ENCODE results near the gene CEP44. TPM values are rescaled to one million over a fixed set of nuclear protein-coding genes. Genes with fewer than 3 reads are reported as not detected.
"Not testable (repeated sequence)": the region's sequence is repeated elsewhere in the genome, so short reads cannot be mapped to it uniquely, and the experiment has no call there.

Gene CEP44
- total RNA-seq, 2 experiments from 2014 or later: 29.2 to 32.4 TPM

- no peaks in the 10 kb centered on the region for H3K36me3 ChIP-seq (ENCODE audit: insufficient read depth, low read length)
- H3K27ac ChIP-seq (ENCODE audit: low read depth, low read length, poor library complexity, severe bottlenecking): no peak overlapping the region
- DNase-seq (ENCODE audit: low spot score): no peak
- no peaks in the 10 kb centered on the region for H3K4me1 ChIP-seq (ENCODE audit: insufficient read depth, low read length, poor library complexity, severe bottlenecking)
- ChIA-PET POLR2A (interaction anchor here (0.6 kb wide), 1 partner anchor 576 kb away, joined by 4 read pairs; no protein-coding TSS in a partner anchor), CTCF (ENCODE audit: unreplicated experiment) (no interaction called here)
- no peaks in the 10 kb centered on the region for H4K20me1 ChIP-seq (ENCODE audit: insufficient read depth, low read length)
- H3K9me3 ChIP-seq (ENCODE audit: low read length): no peaks in the 10 kb centered on the region
- no peak overlapping the region for H3K4me3 ChIP-seq (ENCODE audit: low read depth, low read length, poor library complexity, severe bottlenecking)
- no TSS peak for BruUV-seq (replicated peaks)
- no peak for TF ChIP-seq CTCF (conservative IDR thresholded peaks at IDR 0.05; ENCODE audit: low read length)
- no peak for TF ChIP-seq EZH2phosphoT487 (IDR thresholded peaks at IDR 0.05; ENCODE audit: borderline replicate concordance, low read depth, low read length)
- H3K9me2 ChIP-seq (ENCODE audit: insufficient read depth, low read length): no peaks in the 10 kb centered on the region
- no peak overlapping the region for H2AFZ ChIP-seq (ENCODE audit: low read length)
- no peaks in the 10 kb centered on the region; the same call in 1 of the 2 replicates for H3K79me2 ChIP-seq (ENCODE audit: insufficient read depth, low read depth, low read length)
- intact Hi-C loops (cut with micrococcal nuclease; ENCODE audit: unreplicated experiment): no loop called here
- H3K4me2 ChIP-seq (ENCODE audit: low read length): no peak overlapping the region
These were observed 23.6 kb upstream of the CEP44 start for GRCh38 chr4:174260099-174260498.

GRCh38 chr4:174261432-174261831, 22.3 kb upstream of the CEP44 start:
- CTCF ChIA-PET (ENCODE audit: unreplicated experiment); H3K27ac ChIP-seq (ENCODE audit: low read depth, low read length, poor library complexity, severe bottlenecking): not testable (repeated sequence)

GRCh38 chr4:174262624-174263444, 20.9 kb upstream of the CEP44 start:
- no peak for DNase-seq (ENCODE audit: low spot score)
- Histone ChIP-seq H3K9me3 (ENCODE audit: low read length) (no peaks in the 10 kb centered on the region), H3K4me2 (ENCODE audit: low read length) (no peak overlapping the region), H3K4me3 (ENCODE audit: low read depth, low read length, poor library complexity, severe bottlenecking) (no peak overlapping the region), H3K36me3 (ENCODE audit: insufficient read depth, low read length) (no peaks in the 10 kb centered on the region), H4K20me1 (ENCODE audit: insufficient read depth, low read length) (no peaks in the 10 kb centered on the region), H3K9me2 (ENCODE audit: insufficient read depth, low read length) (no peaks in the 10 kb centered on the region), H3K79me2 (ENCODE audit: insufficient read depth, low read depth, low read length) (no peaks in the 10 kb centered on the region; the same call in 1 of the 2 replicates), H2AFZ (ENCODE audit: low read length) (no peak overlapping the region), H3K4me1 (ENCODE audit: insufficient read depth, low read length, poor library complexity, severe bottlenecking) (no peaks in the 10 kb centered on the region), H3K27ac (ENCODE audit: low read depth, low read length, poor library complexity, severe bottlenecking) (no peak overlapping the region)
- POLR2A ChIA-PET: interaction anchor here (1.4 to 1.7 kb wide), 2 partner anchors 18 to 24 kb away, joined by 3 to 4 read pairs; no protein-coding TSS in a partner anchor
- intact Hi-C loops (cut with micrococcal nuclease; ENCODE audit: unreplicated experiment): no loop called here
- no TSS peak for BruUV-seq (replicated peaks)
- CTCF ChIA-PET (ENCODE audit: unreplicated experiment): no interaction called here
- no peak for TF ChIP-seq EZH2phosphoT487 (IDR thresholded peaks at IDR 0.05; ENCODE audit: borderline replicate concordance, low read depth, low read length)
- no peak for TF ChIP-seq CTCF (conservative IDR thresholded peaks at IDR 0.05; ENCODE audit: low read length)

More at GRCh38 chr4:174261432-174261831, 22.3 kb upstream of the CEP44 start:
- intact Hi-C loops (cut with micrococcal nuclease; ENCODE audit: unreplicated experiment); H3K4me2 ChIP-seq (ENCODE audit: low read length); H2AFZ ChIP-seq (ENCODE audit: low read length); H3K9me3 ChIP-seq (ENCODE audit: low read length); H3K36me3 ChIP-seq (ENCODE audit: insufficient read depth, low read length); DNase-seq (ENCODE audit: low spot score); H3K4me3 ChIP-seq (ENCODE audit: low read depth, low read length, poor library complexity, severe bottlenecking); BruUV-seq (replicated peaks); POLR2A ChIA-PET; H3K79me2 ChIP-seq (ENCODE audit: insufficient read depth, low read depth, low read length); H4K20me1 ChIP-seq (ENCODE audit: insufficient read depth, low read length); H3K4me1 ChIP-seq (ENCODE audit: insufficient read depth, low read length, poor library complexity, severe bottlenecking); H3K9me2 ChIP-seq (ENCODE audit: insufficient read depth, low read length): not testable (repeated sequence)
